HEK293T (cell line): Measurements from ENCODE around the gene PLCB1.

Source experiments
- ARNT ChIP-seq: fragments of 450-650 bp; IDR thresholded peaks from 2 replicates; pipeline ENCODE4 v1.6.1; 2017; ENCODE audit warnings: mild to moderate bottlenecking
- ELF4 ChIP-seq: fragments of 450-650 bp; IDR thresholded peaks from 2 replicates; pipeline ENCODE4 v1.6.1; 2017; ENCODE audit warnings: antibody characterized with exemption
- FOXA1 ChIP-seq: fragments of 450-650 bp; IDR thresholded peaks from 2 replicates; pipeline ENCODE4 v1.6.1; 2016; ENCODE audit warnings: mild to moderate bottlenecking
- FOXK2 ChIP-seq: fragments of 450-650 bp; IDR thresholded peaks from 2 replicates; pipeline ENCODE4 v1.6.1; 2016; ENCODE audit warnings: mild to moderate bottlenecking
- FOXM1 ChIP-seq: fragments of 450-650 bp; IDR thresholded peaks from 2 replicates; pipeline ENCODE4 v1.6.1; 2017; ENCODE audit warnings: mild to moderate bottlenecking, borderline replicate concordance
- HDGF ChIP-seq: fragments of 450-650 bp; IDR thresholded peaks from 2 replicates; pipeline ENCODE4 v1.6.1; 2017; ENCODE audit warnings: antibody characterized with exemption, borderline replicate concordance
- LEF1 ChIP-seq: fragments of 450-650 bp; IDR thresholded peaks from 2 replicates; pipeline ENCODE4 v1.6.1; 2017; ENCODE audit warnings: mild to moderate bottlenecking, borderline replicate concordance
- NFRKB ChIP-seq: fragments of 450-650 bp; IDR thresholded peaks from 2 replicates; pipeline ENCODE4 v1.6.1; 2016; ENCODE audit warnings: mild to moderate bottlenecking, moderate library complexity
- PKNOX1 ChIP-seq: fragments of 450-650 bp; IDR thresholded peaks from 2 replicates; pipeline ENCODE4 v1.6.1; 2016
- SP1 ChIP-seq: fragments of 450-650 bp; IDR thresholded peaks from 2 replicates; pipeline ENCODE4 v1.6.1; 2017
- SUZ12 ChIP-seq: fragments of 450-650 bp; IDR thresholded peaks from 2 replicates; pipeline ENCODE4 v1.6.1; 2016; ENCODE audit warnings: mild to moderate bottlenecking
- TARDBP ChIP-seq: fragments of 450-650 bp; IDR thresholded peaks from 2 replicates; pipeline ENCODE4 v1.6.1; 2016
- ZNF384 ChIP-seq: fragments of 450-650 bp; IDR thresholded peaks from 2 replicates; pipeline ENCODE4 v1.6.1; 2016

- TF ChIP-seq SUZ12 = no peak
- TF ChIP-seq SP1 = no peak
- TF ChIP-seq NFRKB = no peak
- no peak for TF ChIP-seq HDGF
- no peak for TF ChIP-seq ARNT
- TF ChIP-seq FOXA1 = no peak
- TF ChIP-seq FOXM1 = no peak
- TF ChIP-seq FOXK2 = no peak
- TF ChIP-seq LEF1 = no peak
- no peak for TF ChIP-seq TARDBP
- TF ChIP-seq PKNOX1 = no peak
- TF ChIP-seq ELF4 = no peak
- no peak for TF ChIP-seq ZNF384
Observed at GRCh38 chr20:8471465-8471864, 339.4 kb downstream of the PLCB1 start.
